ENCODE data around the gene CTRB2. TPM values are rescaled to one million over a fixed set of nuclear protein-coding genes. Genes with fewer than 3 reads are reported as not detected.
"Not testable (repeated sequence)": the region's sequence is repeated elsewhere in the genome, so short reads cannot be mapped to it uniquely, and the experiment has no call there.

CTRB2 gene
- total RNA-seq, 1 experiment from 2014 or later, result not detected

- no peak for DNase-seq (ENCODE audit: extremely low read depth, low read depth)
These were observed 36.8 kb upstream of the CTRB2 start for GRCh38 chr16:75243667-75244224.

- DNase-seq (ENCODE audit: extremely low read depth, low read depth), result not testable (repeated sequence)
These were observed 35.6 kb upstream of the CTRB2 start for GRCh38 chr16:75242436-75243078.

- DNase-seq (ENCODE audit: extremely low read depth, low read depth), result no peak
These were observed 35.0 kb upstream of the CTRB2 start for GRCh38 chr16:75241955-75242354.

DNA sequence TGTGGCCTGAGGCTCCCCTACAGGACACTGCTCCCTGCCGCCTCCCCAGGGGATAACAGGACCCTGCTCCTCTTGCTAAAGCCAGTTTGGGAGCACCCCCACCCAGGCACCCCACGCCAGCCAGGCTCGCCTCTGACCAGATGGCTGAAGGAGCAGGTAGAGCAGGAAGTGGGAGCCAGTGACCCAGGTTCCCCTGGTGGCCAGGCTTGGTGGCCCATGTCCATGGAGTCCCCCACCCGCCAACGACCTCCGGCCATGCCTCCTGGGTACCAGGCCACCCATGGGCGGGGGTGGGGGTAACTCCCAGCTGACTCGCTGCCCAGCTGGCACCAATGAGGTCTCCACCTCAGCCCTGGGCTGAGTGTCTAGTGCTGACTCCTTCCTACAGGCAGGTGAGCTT, 34.5 kb upstream of the CTRB2 start:
- DNase-seq (ENCODE audit: extremely low read depth, low read depth), result no peak

- DNase-seq (ENCODE audit: extremely low read depth, low read depth), result not testable (repeated sequence)
These were observed 33.7 kb upstream of the CTRB2 start for GRCh38 chr16:75240633-75241032.

- DNase-seq (ENCODE audit: extremely low read depth, low read depth), result no peak
These were observed 32.7 kb upstream of the CTRB2 start for GRCh38 chr16:75239542-75240122.

GRCh38 chr16:75238853-75239541, 32.0 kb upstream of the CTRB2 start:
- no peak for DNase-seq (ENCODE audit: extremely low read depth, low read depth)

DNA sequence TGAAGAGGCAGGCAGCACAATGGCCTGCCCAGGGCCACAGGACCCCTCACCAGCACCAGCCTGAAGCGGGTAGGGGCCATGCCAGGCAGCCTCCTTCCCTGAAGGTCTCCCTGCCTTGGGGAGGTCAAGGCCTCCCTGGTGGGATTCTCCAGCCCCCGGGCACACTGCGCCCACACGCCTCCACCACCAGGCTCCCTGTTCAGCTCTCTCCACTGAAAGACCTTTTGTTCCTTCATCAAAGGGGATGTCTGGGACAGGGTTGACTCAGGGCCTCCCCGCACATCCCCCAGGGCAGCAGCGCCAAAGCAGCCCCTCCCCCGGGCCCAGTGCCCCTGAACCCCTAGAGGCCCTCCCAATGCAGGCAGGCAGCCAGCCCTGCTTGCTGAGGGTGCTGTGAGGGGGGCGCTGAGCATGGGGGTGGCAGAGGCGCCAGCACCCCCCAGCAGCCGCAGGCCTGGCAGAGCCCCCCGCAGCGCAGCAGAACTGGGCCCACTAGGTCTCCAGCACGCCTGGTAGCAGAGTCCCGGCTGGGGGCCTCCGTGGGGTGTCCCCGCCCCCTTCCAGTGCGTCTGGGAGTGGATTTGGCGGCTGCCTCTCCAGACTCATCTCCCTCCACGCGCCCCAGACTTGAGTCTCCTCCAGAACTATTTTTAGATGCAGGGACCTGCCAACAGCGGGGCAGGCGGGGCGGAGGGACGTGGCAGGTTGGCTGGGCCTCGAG, 31.3 kb upstream of the CTRB2 start:
- no peak for DNase-seq (ENCODE audit: extremely low read depth, low read depth)

DNA sequence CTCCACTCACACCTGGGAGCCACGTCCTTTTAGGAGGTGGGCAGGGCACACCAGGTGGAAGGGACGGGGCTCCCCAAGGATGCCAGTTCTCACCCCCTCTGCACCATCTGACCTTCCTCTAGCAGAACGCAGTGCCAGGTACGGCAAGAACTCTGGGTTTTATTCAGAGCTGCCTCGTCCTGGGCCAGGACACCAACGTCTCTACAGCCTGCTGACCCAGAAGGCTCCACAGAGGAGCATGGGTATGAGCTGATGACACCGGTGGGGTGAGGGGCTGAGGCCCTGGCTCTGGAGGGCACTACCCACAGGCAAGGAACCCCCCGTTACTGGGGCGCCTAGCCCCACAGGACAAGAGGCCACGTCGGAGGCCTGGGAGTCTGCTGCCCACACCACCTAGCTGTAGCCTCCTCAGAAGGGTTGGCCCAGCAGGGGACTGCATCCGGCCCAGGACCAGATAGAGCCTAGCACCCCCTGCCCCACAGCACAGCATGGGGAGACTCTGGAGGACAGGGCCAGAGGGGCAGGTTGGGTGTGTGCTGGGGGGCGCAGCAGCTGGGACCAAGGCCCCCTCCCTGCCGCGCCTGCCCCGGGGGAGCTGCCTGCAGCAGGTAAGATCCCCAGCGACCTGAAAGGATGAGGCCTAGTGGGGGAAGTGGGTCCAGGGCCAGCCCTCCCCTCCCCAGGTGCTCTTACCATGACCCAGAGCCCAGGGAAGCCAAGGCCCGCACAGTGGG, 30.6 kb upstream of the CTRB2 start:
- no peak for DNase-seq (ENCODE audit: extremely low read depth, low read depth)

GRCh38 chr16:75236736-75237397, 29.9 kb upstream of the CTRB2 start:
- no peak for DNase-seq (ENCODE audit: extremely low read depth, low read depth)

DNA sequence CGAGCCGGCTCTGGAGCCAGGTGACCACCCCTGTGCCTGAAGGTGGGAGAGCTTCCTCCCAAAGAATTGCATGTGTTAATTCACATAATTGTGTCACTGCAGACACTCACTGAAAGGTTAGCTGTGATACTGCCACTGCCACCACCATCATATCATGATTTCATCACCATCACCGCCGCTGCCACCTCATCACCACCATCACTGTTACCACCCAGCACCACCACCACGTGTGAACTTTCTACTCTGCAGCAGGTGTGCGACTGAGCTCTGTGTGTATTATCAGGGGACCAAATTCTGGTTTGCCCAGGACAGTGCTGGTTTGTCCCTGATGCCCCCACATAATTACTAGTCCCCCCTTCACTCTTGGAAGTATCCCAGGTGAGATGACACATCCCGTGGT, 29.3 kb upstream of the CTRB2 start:
- DNase-seq (ENCODE audit: extremely low read depth, low read depth), result no peak

- no peak for DNase-seq (ENCODE audit: extremely low read depth, low read depth)
These were observed 28.8 kb upstream of the CTRB2 start for GRCh38 chr16:75235721-75236193.

- DNase-seq (ENCODE audit: extremely low read depth, low read depth), result no peak
These were observed 28.1 kb upstream of the CTRB2 start for GRCh38 chr16:75234856-75235696.

DNA sequence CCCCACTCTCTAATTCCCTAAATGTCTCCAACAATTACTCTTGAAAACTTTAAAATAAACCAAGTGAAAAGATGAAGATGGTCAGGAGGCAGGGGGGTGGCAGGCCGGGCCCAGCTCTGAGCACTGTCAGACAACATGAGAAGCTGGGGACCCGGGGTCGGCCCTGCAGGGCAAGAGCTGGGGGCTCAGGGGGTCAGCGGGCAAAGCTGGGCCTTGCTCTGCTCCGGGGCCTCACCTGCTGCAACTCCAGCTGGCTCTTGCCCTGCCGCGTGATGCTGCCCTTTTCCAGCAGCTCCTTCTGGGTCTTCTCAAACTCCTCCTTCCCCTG, 26.6 kb upstream of the CTRB2 start:
- DNase-seq (ENCODE audit: extremely low read depth, low read depth), result no peak

GRCh38 chr16:75231570-75231969, 24.6 kb upstream of the CTRB2 start:
- DNase-seq (ENCODE audit: extremely low read depth, low read depth), result no peak

DNA sequence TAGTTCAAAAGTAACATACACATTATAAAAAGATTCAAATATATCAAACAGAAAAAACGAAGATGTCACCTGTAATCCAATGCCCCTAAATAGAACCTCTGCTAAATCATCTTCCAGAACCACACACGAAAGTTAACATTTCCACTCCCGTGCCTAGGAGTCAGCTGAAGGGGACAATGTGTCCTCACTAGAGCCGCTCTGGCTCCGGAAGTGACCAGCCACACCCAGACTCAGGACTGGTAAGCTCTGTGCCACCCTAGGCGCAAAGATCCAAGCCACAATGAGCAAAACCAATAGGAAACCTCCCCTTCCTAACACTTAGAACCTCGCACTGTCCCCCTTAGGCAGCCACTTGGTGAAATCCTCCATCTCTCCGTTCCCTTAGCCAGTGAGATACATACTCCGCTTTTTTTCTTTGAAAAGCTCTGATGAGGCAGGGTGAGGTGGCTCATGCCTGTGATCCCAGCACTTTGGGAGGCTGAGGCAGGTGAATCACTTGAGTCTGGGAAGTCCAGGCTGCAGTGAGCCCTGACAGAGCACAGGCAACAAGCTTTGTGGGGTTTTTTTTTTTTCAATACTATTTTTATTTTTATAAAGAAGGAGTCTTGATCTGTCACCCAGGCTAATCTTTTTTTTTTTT, 23.6 kb upstream of the CTRB2 start:
- no peak for DNase-seq (ENCODE audit: extremely low read depth, low read depth)

- DNase-seq (ENCODE audit: extremely low read depth, low read depth), result no peak
These were observed 22.4 kb upstream of the CTRB2 start for GRCh38 chr16:75229172-75230031.

Measured in NCI-H460 (cell line).